GM12873 (cell line): ENCODE measurements around the gene CAPNS1.

Source experiments
- TF ChIP-seq, protein P1 (sequence below): IDR thresholded peaks from 2 replicates; pipeline ENCODE4 v1.5.1; 2012; ENCODE audit warnings: low read depth, mild to moderate bottlenecking, moderate library complexity, low read length, control low read depth; ENCODE audit not compliant: insufficient read depth; ENCODE audit errors: missing control alignments

Gene CAPNS1

DNA sequence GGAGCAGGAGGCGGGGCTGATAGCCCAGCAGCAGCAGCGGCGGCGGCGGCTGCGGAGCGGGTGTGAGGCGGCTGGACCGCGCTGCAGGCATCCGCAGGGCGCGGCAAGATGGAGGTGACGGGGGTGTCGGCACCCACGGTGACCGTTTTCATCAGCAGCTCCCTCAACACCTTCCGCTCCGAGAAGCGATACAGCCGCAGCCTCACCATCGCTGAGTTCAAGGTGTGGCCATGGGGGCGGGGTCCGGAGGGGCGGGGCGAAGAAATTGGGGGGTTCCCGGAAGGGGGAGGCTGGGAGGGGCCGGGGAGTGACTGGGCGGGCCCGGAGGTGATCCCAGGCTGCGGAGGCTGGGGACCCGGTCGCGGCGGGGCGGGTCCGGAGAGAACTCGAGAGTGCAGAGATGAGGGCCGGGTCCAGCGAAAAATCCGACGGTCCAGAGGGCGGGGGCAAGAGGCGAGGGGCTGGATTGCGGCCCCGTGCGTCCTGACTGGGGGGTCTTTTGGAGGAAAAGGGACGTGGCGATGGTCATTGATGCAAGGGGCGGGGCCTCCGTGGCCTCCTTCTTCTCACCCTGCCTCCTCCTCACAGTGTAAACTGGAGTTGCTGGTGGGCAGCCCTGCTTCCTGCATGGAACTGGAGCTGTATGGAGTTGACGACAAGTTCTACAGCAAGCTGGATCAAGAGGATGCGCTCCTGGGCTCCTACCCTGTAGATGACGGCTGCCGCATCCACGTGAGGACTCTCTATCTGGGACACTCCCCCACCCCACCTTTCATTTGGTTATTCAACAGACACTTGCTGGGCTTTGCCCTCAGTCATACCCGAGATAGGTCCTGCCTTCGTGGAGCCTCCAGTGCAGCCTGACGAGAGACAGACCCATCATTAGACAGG is 24.2 kb upstream of the CAPNS1 start, which contains the start of gene TBCB:
TBCB (plus strand) TSS at position 16 of the 891 bp plus-strand sequence; CDS start at position 109, 93 bp downstream.
- TF ChIP-seq, protein P1, sequence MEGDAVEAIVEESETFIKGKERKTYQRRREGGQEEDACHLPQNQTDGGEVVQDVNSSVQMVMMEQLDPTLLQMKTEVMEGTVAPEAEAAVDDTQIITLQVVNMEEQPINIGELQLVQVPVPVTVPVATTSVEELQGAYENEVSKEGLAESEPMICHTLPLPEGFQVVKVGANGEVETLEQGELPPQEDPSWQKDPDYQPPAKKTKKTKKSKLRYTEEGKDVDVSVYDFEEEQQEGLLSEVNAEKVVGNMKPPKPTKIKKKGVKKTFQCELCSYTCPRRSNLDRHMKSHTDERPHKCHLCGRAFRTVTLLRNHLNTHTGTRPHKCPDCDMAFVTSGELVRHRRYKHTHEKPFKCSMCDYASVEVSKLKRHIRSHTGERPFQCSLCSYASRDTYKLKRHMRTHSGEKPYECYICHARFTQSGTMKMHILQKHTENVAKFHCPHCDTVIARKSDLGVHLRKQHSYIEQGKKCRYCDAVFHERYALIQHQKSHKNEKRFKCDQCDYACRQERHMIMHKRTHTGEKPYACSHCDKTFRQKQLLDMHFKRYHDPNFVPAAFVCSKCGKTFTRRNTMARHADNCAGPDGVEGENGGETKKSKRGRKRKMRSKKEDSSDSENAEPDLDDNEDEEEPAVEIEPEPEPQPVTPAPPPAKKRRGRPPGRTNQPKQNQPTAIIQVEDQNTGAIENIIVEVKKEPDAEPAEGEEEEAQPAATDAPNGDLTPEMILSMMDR: no peak

DNA sequence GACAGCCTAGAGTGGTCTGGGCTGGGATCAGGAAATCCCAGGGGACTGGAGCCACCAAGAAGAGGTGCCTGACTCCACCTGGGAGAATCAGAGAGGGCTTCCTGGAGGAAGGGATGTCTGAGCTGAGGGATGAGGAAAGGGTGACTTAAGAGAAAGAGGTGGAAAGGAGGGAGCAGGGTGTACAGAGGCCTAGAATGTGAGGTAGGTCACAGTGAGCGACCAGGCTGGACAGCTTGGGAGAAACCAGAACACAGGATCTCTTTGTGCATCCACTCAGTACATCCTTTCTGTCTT is 23.6 kb upstream of the CAPNS1 start:
- TF ChIP-seq, protein P1: no peak

DNA sequence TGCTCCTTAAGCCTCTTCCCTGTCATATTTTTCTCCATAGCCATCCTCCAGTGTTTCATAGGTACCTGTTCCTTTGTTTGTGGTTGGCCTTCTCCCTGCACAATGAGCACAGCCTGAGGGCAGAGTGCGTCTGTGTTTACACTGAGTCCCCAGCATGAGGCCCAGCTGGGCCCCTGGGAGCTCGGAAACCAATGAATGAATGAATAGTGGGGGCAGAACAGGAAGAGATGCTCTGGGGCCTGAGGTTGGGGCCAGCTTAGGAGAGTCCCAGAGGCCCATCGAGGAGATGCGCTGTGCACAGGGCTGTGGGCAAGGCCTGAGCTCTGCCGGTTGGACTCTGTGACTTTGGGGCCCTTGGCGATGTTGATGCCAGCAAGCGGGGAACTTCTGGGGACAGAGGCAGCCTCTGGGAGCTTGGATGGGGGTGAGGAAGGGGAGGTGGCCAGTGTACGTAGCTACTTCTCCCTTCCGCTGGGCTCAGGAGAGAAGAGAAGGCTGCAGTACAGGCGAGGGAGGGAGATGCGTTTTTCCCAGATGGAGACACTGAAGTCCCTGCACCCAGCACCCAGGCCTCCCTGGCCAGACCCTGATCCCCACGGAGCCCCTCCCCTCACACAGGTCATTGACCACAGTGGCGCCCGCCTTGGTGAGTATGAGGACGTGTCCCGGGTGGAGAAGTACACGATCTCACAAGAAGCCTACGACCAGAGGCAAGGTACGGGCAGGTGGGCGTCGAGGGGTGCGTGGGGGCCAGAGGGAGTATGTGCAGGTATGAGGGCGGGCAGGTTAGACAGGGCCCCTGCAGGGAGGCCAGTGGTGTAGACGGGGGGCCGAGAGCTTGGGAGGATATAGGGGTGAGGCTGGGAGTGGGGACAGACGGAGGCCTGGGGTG is 19.5 kb upstream of the CAPNS1 start:
- TF ChIP-seq, protein P1: no peak

DNA sequence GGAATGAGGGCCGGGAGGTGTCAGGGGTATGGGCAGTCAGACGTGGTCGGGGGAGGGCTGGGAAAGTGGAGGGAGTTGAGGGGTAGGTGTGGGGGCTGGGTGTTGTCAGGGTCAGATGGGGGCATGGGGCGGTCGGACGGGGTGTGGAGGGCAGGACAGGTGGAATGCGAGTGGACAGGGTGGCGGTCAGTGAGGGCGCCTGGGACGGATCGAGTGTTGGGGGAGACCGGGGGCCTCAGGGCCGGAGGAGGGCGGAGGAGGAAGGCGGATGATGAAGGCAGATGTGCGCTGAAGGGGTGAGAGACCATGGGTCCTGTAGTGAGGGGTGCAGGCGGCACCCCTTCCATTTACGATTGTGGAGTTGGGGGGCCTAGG is 18.9 kb upstream of the CAPNS1 start:
- TF ChIP-seq, protein P1: no peak

DNA sequence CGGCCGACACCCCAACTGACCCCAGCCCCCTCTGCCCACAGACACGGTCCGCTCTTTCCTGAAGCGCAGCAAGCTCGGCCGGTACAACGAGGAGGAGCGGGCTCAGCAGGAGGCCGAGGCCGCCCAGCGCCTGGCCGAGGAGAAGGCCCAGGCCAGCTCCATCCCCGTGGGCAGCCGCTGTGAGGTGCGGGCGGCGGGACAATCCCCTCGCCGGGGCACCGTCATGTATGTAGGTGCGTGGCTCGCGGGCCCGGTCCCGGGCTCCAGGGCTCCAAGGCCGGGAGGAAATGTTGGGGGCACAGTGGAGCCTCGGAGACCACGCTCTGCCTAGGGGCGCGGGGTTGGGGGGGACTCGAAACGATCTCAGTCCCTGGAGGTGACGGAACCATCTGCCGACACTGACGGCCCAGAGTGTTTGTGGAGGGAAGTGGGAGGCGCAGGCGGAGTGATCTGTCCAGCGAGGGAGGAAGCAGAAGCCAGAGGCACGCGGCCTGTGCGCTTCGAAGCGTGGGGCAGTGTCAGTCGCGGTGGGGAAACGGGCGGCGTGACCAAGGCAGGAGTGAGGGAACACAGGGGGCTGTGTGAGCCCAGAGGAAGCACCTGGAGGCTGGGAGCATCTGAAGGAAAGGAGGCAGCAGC is 18.3 kb upstream of the CAPNS1 start:
- TF ChIP-seq, protein P1: no peak

DNA sequence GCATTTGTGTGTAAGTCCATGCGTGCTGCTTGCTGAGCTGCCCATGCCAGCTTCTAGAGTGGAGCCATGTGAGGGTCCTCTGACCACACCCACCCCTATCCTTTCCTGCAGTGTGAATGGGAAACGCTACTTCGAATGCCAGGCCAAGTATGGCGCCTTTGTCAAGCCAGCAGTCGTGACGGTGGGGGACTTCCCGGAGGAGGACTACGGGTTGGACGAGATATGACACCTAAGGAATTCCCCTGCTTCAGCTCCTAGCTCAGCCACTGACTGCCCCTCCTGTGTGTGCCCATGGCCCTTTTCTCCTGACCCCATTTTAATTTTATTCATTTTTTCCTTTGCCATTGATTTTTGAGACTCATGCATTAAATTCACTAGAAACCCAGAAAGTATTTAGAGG is 14.3 kb upstream of the CAPNS1 start:
- TF ChIP-seq, protein P1: no peak

DNA sequence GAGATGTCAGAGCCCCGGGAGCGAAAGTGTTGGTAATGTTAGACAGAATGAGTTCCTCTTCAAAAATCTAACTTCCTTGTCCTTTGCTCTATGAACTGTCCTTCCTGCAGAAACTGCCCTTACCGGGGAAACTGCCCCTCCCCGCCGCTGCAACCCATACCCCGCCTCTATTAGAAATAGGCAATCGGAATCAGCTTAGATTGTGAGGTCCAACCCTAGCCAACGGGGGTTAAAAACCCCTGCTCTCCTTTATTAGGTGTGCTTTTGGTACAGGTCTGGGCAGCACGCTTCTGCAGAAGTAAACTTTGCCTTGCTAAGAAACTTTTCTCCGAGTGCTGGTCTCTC is 11.5 kb upstream of the CAPNS1 start:
- TF ChIP-seq, protein P1: no peak
